Adrenal gland (tissue), 5 donors: ENCODE results near the gene STAT1.

Source experiments
- CTCF ChIP-seq, 6 experiments: fragments of 450-650 bp in 4 of 6; fragments of 200-600 bp in 2 of 6; sonication (generic) in 1 of 6; IDR thresholded peaks; 1 replicate in 5 of 6; 2 replicates in 1 of 6; pipeline versions ENCODE4 v1.5.1 to v1.8.0; 2016 to 2021; ENCODE audit warnings: antibody characterized with exemption in 6 of 6, mild to moderate bottlenecking in 2 of 6, moderate library complexity in 1 of 6
- POLR2A ChIP-seq, 2 donors: fragments of 450-650 bp; IDR thresholded peaks; one replicate each; pipeline ENCODE4 v1.6.1; 2017; ENCODE audit warnings: antibody characterized with exemption in 2 of 2, mild to moderate bottlenecking in 2 of 2, moderate library complexity in 1 of 2
- donor health status: DM: no; HTN: no; CAD: no.

GRCh38 chr2:190972213-190972612, 41.8 kb downstream of the STAT1 start:
- TF ChIP-seq POLR2A (IDR thresholded peaks at IDR 0.05) (no peak), CTCF (IDR thresholded peaks at IDR 0.05) (no peak)
